Ovary (tissue), 9 donors: ENCODE data around the gene LEMD3. TPM values are rescaled to one million over a fixed set of nuclear protein-coding genes. Genes with fewer than 3 reads are reported as not detected.

ENCODE experiments used
- DNase-seq, 5 donors: peaks; one replicate each; pipeline ENCODE4 v3.0.0-alpha.2; 2019 to 2020
- H3K27ac ChIP-seq, 2 donors: fragments of 200-600 bp; one replicate each; pipeline versions ENCODE4 v1.5.1 to v1.8.0; 2019 to 2022
- H3K27me3 ChIP-seq: fragments of 200-600 bp; one replicate; pipeline ENCODE4 v1.8.0; 2022
- H3K36me3 ChIP-seq: fragments of 200-600 bp; sonication (generic); one replicate; pipeline ENCODE4 v1.5.1; 2019
- H3K4me1 ChIP-seq: one replicate; pipeline ENCODE4 v1.8.1; 2013; ENCODE audit warnings: mild to moderate bottlenecking, moderate library complexity; ENCODE audit not compliant: insufficient read depth
- H3K4me3 ChIP-seq: fragments of 200-600 bp; sonication (generic); one replicate; pipeline ENCODE4 v1.5.1; 2017
- H3K9me3 ChIP-seq, 2 donors: fragments of 200-600 bp in 1 of 2; sonication (generic) in 1 of 2; one replicate each; pipeline versions ENCODE4 v1.5.1 to v1.8.1; 2013 to 2019; ENCODE audit warnings: mild to moderate bottlenecking in 1 of 2, moderate library complexity in 1 of 2
- EP300 ChIP-seq: sonication (generic); formaldehyde crosslinking; IDR thresholded peaks from one replicate; pipeline ENCODE4 v1.6.1; 2017; ENCODE audit warnings: antibody characterized with exemption
- POLR2A ChIP-seq: fragments of 450-650 bp; IDR thresholded peaks from one replicate; pipeline ENCODE4 v1.6.1; 2017; ENCODE audit warnings: antibody characterized with exemption, mild to moderate bottlenecking, moderate library complexity
- WGBS, 3 donors: extraction: QIAGEN DNeasy Blood & Tissue Kit in 1 of 3; methylation state at CpG; one replicate each; pipeline versions ENCODE4 v1.1.5 to v1.1.7; 2013 to 2017; 5-methylcytosine and 5-hydroxymethylcytosine counted together
- intact Hi-C, 4 donors: fragments of 100-400 bp; cut with DNase I; formaldehyde crosslinking; loops; one replicate each; pipeline versions ENCODE4 v1.11.0 to v1.15.1; 2022 to 2023
- polyA plus RNA-seq, 2 donors: library from polyadenylated mRNA; stranded (reverse); fragments of 200-250 nt in 1 of 2; fragments of 350-450 nt in 1 of 2; fragmentation: Illumina TruSeq in 1 of 2; extraction: RNeasy Lipid Tissue Mini Kit (QIAGEN cat#74804) in 1 of 2; gene quantifications; one replicate each; pipeline ENCODE4 v1.2.3, GENCODE V29; 2013 to 2014
- total RNA-seq, 7 donors: library from RNA; depleted of rRNA in 2 of 7; stranded (reverse); fragments of >200 nt in 2 of 7; fragmentation: NEBNext Ultra II Directional in 3 of 7; extraction: Animal tissue kit (Norgen Biotek cat#: 25700) in 3 of 7; gene quantifications; one replicate each; pipeline versions ENCODE4 v1.1.0 to v1.2.4, GENCODE V29; 2016 to 2023
- TF ChIP-seq, protein P1 (sequence below), 3 donors: fragments of 450-650 bp in 2 of 3; fragments of 200-600 bp in 1 of 3; IDR thresholded peaks; one replicate each; pipeline versions ENCODE4 v1.5.1 to v1.8.0; 2016 to 2022; ENCODE audit warnings: antibody characterized with exemption in 3 of 3, mild to moderate bottlenecking in 1 of 3
- donor health status: DM: no; HTN: no; CAD: no; lungs with moderate emphysema.
- donor health status: DM: no; HTN: no; CAD: no.
- donor health status: Bipolar disorder and iron deficiency.
- donor health status: DM: yes; HTN: yes; CAD: no.
- donor health status: DM: no; HTN: no; CAD: no.
- donor health status: DM: yes; HTN: yes; CAD: no.

The LEMD3 gene
- total and polyA plus RNA-seq, 9 donors = 11.4 to 34.8 (median 28.3) TPM

DNA sequence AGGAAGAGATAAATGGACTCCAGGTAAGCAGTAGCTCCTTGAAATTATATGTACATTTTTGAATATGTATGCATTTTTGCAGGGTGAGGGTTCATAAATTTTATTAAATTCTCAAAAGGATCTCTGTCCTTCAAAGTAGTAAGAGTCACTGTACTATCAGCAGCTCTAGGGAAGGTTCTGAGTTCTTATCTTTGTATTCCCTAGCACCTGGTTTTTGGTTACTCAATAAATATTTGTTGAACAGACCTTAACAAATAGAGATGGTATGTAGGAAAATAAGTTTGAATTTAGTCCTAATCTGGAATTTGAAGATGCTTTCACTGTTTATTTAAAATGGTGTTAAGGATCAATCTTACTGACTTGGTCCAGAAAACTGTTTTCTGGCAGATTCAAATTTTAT, 18.3 kb downstream of the LEMD3 start:
- H3K4me3 ChIP-seq = no peak overlapping the region
- no peaks in the 10 kb centered on the region for H3K27me3 ChIP-seq
- no peaks in the 10 kb centered on the region for H3K9me3 ChIP-seq
- intact Hi-C loops = no loop called here
- TF ChIP-seq, protein P1, sequence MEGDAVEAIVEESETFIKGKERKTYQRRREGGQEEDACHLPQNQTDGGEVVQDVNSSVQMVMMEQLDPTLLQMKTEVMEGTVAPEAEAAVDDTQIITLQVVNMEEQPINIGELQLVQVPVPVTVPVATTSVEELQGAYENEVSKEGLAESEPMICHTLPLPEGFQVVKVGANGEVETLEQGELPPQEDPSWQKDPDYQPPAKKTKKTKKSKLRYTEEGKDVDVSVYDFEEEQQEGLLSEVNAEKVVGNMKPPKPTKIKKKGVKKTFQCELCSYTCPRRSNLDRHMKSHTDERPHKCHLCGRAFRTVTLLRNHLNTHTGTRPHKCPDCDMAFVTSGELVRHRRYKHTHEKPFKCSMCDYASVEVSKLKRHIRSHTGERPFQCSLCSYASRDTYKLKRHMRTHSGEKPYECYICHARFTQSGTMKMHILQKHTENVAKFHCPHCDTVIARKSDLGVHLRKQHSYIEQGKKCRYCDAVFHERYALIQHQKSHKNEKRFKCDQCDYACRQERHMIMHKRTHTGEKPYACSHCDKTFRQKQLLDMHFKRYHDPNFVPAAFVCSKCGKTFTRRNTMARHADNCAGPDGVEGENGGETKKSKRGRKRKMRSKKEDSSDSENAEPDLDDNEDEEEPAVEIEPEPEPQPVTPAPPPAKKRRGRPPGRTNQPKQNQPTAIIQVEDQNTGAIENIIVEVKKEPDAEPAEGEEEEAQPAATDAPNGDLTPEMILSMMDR (IDR thresholded peaks at IDR 0.05) = no peak
- TF ChIP-seq POLR2A (no peak), EP300 (no peak)
- no peaks in the 10 kb centered on the region for H3K36me3 ChIP-seq
- H3K27ac ChIP-seq = no peak overlapping the region
- DNase-seq = no peak
- H3K4me1 ChIP-seq = peaks cover 1% of the 10 kb centered on the region

- 86 to 93% (median 90%) methylated on average over 3 of the region's 3 CpGs for WGBS, 3 donors
Measured at GRCh38 chr12:65188179-65188701, 18.9 kb downstream of the LEMD3 start.

GRCh38 chr12:65189028-65189718, 19.8 kb downstream of the LEMD3 start:
- no peak for DNase-seq
- no peak for TF ChIP-seq POLR2A
- no peak for TF ChIP-seq EP300
- TF ChIP-seq, protein P1 (IDR thresholded peaks at IDR 0.05) = no peak
- Histone ChIP-seq H3K4me3 (no peak overlapping the region), H3K36me3 (no peaks in the 10 kb centered on the region), H3K27ac (no peak overlapping the region), H3K27me3 (no peaks in the 10 kb centered on the region), H3K9me3 (no peaks in the 10 kb centered on the region), H3K4me1 (peaks cover 1% of the 10 kb centered on the region)
- intact Hi-C loops = no loop called here
- WGBS, 3 donors = 88 to 91% (median 90%) methylated on average over 4 of the region's 4 CpGs

More at GRCh38 chr12:65188179-65188701, 18.9 kb downstream of the LEMD3 start:
- Histone ChIP-seq H3K4me3 (no peak overlapping the region), H3K9me3 (no peaks in the 10 kb centered on the region), H3K4me1 (peaks cover 1% of the 10 kb centered on the region), H3K36me3 (no peaks in the 10 kb centered on the region), H3K27me3 (no peaks in the 10 kb centered on the region), H3K27ac (no peak overlapping the region)
- intact Hi-C loops = no loop called here
- DNase-seq = no peak
- TF ChIP-seq EP300 (no peak), POLR2A (no peak)
- TF ChIP-seq, protein P1 (IDR thresholded peaks at IDR 0.05) = no peak

DNA sequence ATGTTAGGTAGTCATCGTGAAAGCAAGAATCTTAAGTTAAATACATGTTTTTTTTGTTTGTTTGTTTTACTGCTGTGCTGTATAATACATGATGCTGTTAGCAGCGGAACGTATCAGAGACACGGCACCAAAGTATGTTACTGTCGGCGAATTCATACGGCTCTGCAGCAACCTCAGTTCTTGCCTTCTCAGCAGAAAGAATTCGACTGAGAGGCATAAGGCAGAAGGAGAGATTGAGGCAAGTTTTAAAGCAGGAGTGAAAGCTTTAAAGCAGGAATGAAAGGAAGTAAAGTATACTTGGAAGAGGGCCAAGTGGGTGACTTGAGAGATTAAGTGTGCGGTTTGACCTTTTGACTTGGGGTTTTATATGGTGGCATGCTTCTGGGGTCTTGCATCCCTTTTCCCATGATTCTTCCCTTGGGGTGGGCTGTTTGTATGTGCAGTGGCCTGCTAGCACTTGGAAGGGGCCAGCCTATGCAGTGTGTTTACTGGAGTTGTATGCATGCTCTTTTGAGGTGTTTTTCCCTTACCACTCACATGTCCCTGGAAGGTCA, 23.7 kb downstream of the LEMD3 start:
- no peak for DNase-seq
- Histone ChIP-seq H3K4me3 (no peak overlapping the region), H3K9me3 (no peaks in the 10 kb centered on the region), H3K4me1 (peaks cover 1% of the 10 kb centered on the region), H3K27ac (no peak overlapping the region), H3K36me3 (no peaks in the 10 kb centered on the region), H3K27me3 (no peaks in the 10 kb centered on the region)
- 75 to 87% (median 79%) methylated on average over 9 of the region's 9 CpGs for WGBS, 3 donors
- intact Hi-C loops = no loop called here
- TF ChIP-seq POLR2A (no peak), EP300 (no peak)
- TF ChIP-seq, protein P1 (IDR thresholded peaks at IDR 0.05) = no peak
